ENCODE results near the gene MAGI2. TPM values are rescaled to one million over a fixed set of nuclear protein-coding genes. Genes with fewer than 3 reads are reported as not detected.

The MAGI2 gene
- polyA plus RNA-seq, 4 donors: 0.22 to 2.1 (median 1.5) TPM

GRCh38 chr7:79352323-79352722 lies 101.1 kb downstream of the MAGI2 start:
- no peak for DNase-seq
- Histone ChIP-seq H3K27me3 (ENCODE audit: control insufficient read depth in 3 of 3, insufficient read depth in 3 of 3, low read length in 3 of 3) (no peaks in the 10 kb centered on the region), H3K27ac (ENCODE audit: low read depth in 1 of 3, low read length in 2 of 3) (no peak overlapping the region), H3K9me3 (ENCODE audit: control insufficient read depth in 2 of 2, insufficient read depth in 1 of 2, low read depth in 1 of 2, low read length in 1 of 2) (no peaks in the 10 kb centered on the region), H3K36me3 (ENCODE audit: control insufficient read depth in 3 of 3, insufficient read depth in 2 of 3, low read depth in 1 of 3, low read length in 3 of 3) (no peaks in the 10 kb centered on the region), H3K4me3 (ENCODE audit: low read depth in 1 of 3, low read length in 3 of 3) (no peak overlapping the region), H3K4me1 (ENCODE audit: control insufficient read depth in 3 of 3, insufficient read depth in 2 of 3, low read depth in 1 of 3, low read length in 2 of 3) (no peaks in the 10 kb centered on the region)
- FAIRE-seq: no peak

DNA sequence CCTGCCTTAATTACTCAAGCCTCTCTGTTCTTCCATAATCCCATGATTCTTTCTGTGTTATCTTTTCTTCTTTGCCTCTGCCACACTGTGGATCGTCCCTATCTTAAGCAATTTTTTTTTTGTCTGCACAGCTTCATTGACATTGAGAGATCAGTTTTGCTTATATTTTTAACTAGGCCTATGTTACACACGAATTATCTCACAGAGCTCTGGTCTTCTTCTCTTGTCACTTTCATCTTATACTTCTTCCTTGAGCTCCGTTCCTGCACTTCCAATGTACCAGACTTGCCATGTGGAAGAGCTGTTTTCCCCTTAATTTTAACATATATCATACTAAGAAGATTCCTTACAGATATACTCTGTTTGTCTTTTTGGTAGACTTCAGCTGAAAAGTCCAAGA lies 106.1 kb downstream of the MAGI2 start:
- H3K9me3 ChIP-seq (ENCODE audit: control insufficient read depth in 2 of 2, insufficient read depth in 1 of 2, low read depth in 1 of 2, low read length in 1 of 2): no peaks in the 10 kb centered on the region
- WGBS, 3 donors: 58 to 63% (median 58%) methylated on average over 3 of the region's 3 CpGs
- no peak overlapping the region for H3K27ac ChIP-seq (ENCODE audit: low read depth in 1 of 3, low read length in 2 of 3)
- DNase-seq (no peak), FAIRE-seq (no peak)
- H3K36me3 ChIP-seq (ENCODE audit: control insufficient read depth in 3 of 3, insufficient read depth in 2 of 3, low read depth in 1 of 3, low read length in 3 of 3): no peaks in the 10 kb centered on the region
- H3K4me3 ChIP-seq (ENCODE audit: low read depth in 1 of 3, low read length in 3 of 3): no peak overlapping the region
- no peaks in the 10 kb centered on the region for H3K27me3 ChIP-seq (ENCODE audit: control insufficient read depth in 3 of 3, insufficient read depth in 3 of 3, low read length in 3 of 3)
- H3K4me1 ChIP-seq (ENCODE audit: control insufficient read depth in 3 of 3, insufficient read depth in 2 of 3, low read depth in 1 of 3, low read length in 2 of 3): no peaks in the 10 kb centered on the region

DNA sequence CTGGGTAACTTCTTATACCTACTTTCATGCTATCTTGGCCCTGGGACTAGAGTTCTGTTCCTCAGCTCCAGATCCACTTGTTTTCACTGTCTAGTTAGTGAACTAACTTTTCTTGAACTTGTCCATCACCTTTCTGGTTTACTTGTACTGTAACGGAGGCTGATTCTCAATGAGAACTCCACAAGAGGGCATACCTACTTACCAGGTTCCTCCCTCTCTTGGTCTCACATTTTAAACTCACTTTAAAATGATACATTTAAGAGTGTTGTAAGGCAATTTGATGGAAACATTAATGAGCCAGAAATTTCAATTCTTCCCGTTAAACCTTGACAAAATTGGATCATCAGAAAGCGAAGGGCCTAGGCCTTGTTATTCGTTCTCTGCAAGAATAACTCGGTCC lies 111.6 kb downstream of the MAGI2 start:
- H3K27ac ChIP-seq (ENCODE audit: low read depth in 1 of 3, low read length in 2 of 3): no peak overlapping the region
- no peak overlapping the region for H3K4me3 ChIP-seq (ENCODE audit: low read depth in 1 of 3, low read length in 3 of 3)
- no peaks in the 10 kb centered on the region for H3K4me1 ChIP-seq (ENCODE audit: control insufficient read depth in 3 of 3, insufficient read depth in 2 of 3, low read depth in 1 of 3, low read length in 2 of 3)
- H3K36me3 ChIP-seq (ENCODE audit: control insufficient read depth in 3 of 3, insufficient read depth in 2 of 3, low read depth in 1 of 3, low read length in 3 of 3): no peaks in the 10 kb centered on the region
- H3K27me3 ChIP-seq (ENCODE audit: control insufficient read depth in 3 of 3, insufficient read depth in 3 of 3, low read length in 3 of 3): peaks cover 0 to 2% (median 0%) of the 10 kb centered on the region in 3 donors
- WGBS, 3 donors: 91 to 93% (median 92%) methylated on average over 5 of the region's 5 CpGs
- no peaks in the 10 kb centered on the region for H3K9me3 ChIP-seq (ENCODE audit: control insufficient read depth in 2 of 2, insufficient read depth in 1 of 2, low read depth in 1 of 2, low read length in 1 of 2)
- DNase-seq (no peak), FAIRE-seq (no peak)

- no peaks in the 10 kb centered on the region for H3K36me3 ChIP-seq (ENCODE audit: control insufficient read depth in 3 of 3, insufficient read depth in 2 of 3, low read depth in 1 of 3, low read length in 3 of 3)
- H3K27ac ChIP-seq (ENCODE audit: low read depth in 1 of 3, low read length in 2 of 3): no peak overlapping the region
- no peak for DNase-seq
- no peak for FAIRE-seq
- H3K27me3 ChIP-seq (ENCODE audit: control insufficient read depth in 3 of 3, insufficient read depth in 3 of 3, low read length in 3 of 3): peaks cover 0 to 2% (median 0%) of the 10 kb centered on the region in 3 donors
- H3K4me1 ChIP-seq (ENCODE audit: control insufficient read depth in 3 of 3, insufficient read depth in 2 of 3, low read depth in 1 of 3, low read length in 2 of 3): no peaks in the 10 kb centered on the region
- H3K9me3 ChIP-seq (ENCODE audit: control insufficient read depth in 2 of 2, insufficient read depth in 1 of 2, low read depth in 1 of 2, low read length in 1 of 2): no peaks in the 10 kb centered on the region
- no peak overlapping the region for H3K4me3 ChIP-seq (ENCODE audit: low read depth in 1 of 3, low read length in 3 of 3)
These were observed 113.3 kb downstream of the MAGI2 start for GRCh38 chr7:79340212-79340611.

- FAIRE-seq (no peak), DNase-seq (no peak)
- H3K36me3 ChIP-seq (ENCODE audit: control insufficient read depth in 3 of 3, insufficient read depth in 2 of 3, low read depth in 1 of 3, low read length in 3 of 3): no peaks in the 10 kb centered on the region
- no peaks in the 10 kb centered on the region for H3K4me1 ChIP-seq (ENCODE audit: control insufficient read depth in 3 of 3, insufficient read depth in 2 of 3, low read depth in 1 of 3, low read length in 2 of 3)
- H3K27me3 ChIP-seq (ENCODE audit: control insufficient read depth in 3 of 3, insufficient read depth in 3 of 3, low read length in 3 of 3): peaks cover 0 to 2% (median 0%) of the 10 kb centered on the region in 3 donors
- no peak overlapping the region for H3K27ac ChIP-seq (ENCODE audit: low read depth in 1 of 3, low read length in 2 of 3)
- H3K4me3 ChIP-seq (ENCODE audit: low read depth in 1 of 3, low read length in 3 of 3): no peak overlapping the region
- 72 to 83% (median 80%) methylated on average over 4 of the region's 4 CpGs for WGBS, 3 donors
- no peaks in the 10 kb centered on the region for H3K9me3 ChIP-seq (ENCODE audit: control insufficient read depth in 2 of 2, insufficient read depth in 1 of 2, low read depth in 1 of 2, low read length in 1 of 2)
These were observed 114.1 kb downstream of the MAGI2 start for GRCh38 chr7:79339208-79339925.

DNA sequence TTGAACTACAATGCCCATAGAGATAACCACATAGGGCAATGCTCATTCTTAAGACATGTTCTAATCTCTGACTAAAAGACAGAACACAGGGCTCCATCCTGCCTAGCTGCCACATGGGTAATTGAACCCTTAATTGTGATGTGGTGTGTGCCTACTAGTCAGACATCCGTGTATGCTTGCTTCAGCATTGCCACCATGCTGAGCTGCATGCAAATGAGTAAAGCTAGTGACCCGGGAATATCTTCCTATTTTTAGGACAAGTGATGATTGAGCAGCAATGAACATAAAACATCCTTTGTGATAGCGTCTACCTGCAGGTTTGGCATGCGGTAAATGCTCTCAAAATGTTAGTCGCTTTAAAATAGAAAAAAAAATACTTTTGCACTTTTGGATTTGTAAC lies 115.8 kb downstream of the MAGI2 start:
- FAIRE-seq: no peak
- no peaks in the 10 kb centered on the region for H3K36me3 ChIP-seq (ENCODE audit: control insufficient read depth in 3 of 3, insufficient read depth in 2 of 3, low read depth in 1 of 3, low read length in 3 of 3)
- 61 to 68% (median 66%) methylated on average over 5 of the region's 5 CpGs for WGBS, 3 donors

DNA sequence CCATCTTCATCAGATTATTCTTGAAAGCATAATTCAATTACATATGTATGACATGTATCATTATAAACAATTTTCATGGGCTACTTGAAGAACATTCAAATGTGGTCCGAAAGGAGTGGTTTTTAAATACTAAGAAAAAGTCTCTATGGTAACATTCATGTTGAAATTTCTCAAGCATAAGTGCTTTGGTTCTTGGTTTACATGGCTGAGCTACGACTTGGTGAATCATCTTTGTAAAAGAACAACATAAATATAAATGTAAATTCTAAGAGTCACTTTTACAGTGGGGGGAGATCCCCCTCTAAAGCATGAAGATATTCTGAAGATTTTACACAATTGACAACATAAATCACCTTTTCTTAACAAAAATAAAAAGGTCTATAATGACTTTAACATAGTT lies 118.6 kb downstream of the MAGI2 start:
- H3K4me3 ChIP-seq (ENCODE audit: low read depth in 1 of 3, low read length in 3 of 3): no peak overlapping the region
- H3K9me3 ChIP-seq (ENCODE audit: control insufficient read depth in 2 of 2, insufficient read depth in 1 of 2, low read depth in 1 of 2, low read length in 1 of 2): no peaks in the 10 kb centered on the region
- 65 to 75% (median 73%) methylated on average over 2 of the region's 2 CpGs for WGBS, 3 donors
- H3K36me3 ChIP-seq (ENCODE audit: control insufficient read depth in 3 of 3, insufficient read depth in 2 of 3, low read depth in 1 of 3, low read length in 3 of 3): no peaks in the 10 kb centered on the region
- H3K4me1 ChIP-seq (ENCODE audit: control insufficient read depth in 3 of 3, insufficient read depth in 2 of 3, low read depth in 1 of 3, low read length in 2 of 3): no peaks in the 10 kb centered on the region
- DNase-seq (no peak), FAIRE-seq (no peak)
- H3K27me3 ChIP-seq (ENCODE audit: control insufficient read depth in 3 of 3, insufficient read depth in 3 of 3, low read length in 3 of 3): peaks cover 0 to 2% (median 0%) of the 10 kb centered on the region in 3 donors
- no peak overlapping the region for H3K27ac ChIP-seq (ENCODE audit: low read depth in 1 of 3, low read length in 2 of 3)

More for the DNA sequence above, 115.8 kb downstream of the MAGI2 start:
- H3K9me3 ChIP-seq (ENCODE audit: control insufficient read depth in 2 of 2, insufficient read depth in 1 of 2, low read depth in 1 of 2, low read length in 1 of 2): no peaks in the 10 kb centered on the region
- H3K27ac ChIP-seq (ENCODE audit: low read depth in 1 of 3, low read length in 2 of 3): no peak overlapping the region
- peaks cover 0 to 2% (median 0%) of the 10 kb centered on the region in 3 donors for H3K27me3 ChIP-seq (ENCODE audit: control insufficient read depth in 3 of 3, insufficient read depth in 3 of 3, low read length in 3 of 3)
- no peak overlapping the region for H3K4me3 ChIP-seq (ENCODE audit: low read depth in 1 of 3, low read length in 3 of 3)
- H3K4me1 ChIP-seq (ENCODE audit: control insufficient read depth in 3 of 3, insufficient read depth in 2 of 3, low read depth in 1 of 3, low read length in 2 of 3): no peaks in the 10 kb centered on the region
- DNase-seq: no peak

DNA sequence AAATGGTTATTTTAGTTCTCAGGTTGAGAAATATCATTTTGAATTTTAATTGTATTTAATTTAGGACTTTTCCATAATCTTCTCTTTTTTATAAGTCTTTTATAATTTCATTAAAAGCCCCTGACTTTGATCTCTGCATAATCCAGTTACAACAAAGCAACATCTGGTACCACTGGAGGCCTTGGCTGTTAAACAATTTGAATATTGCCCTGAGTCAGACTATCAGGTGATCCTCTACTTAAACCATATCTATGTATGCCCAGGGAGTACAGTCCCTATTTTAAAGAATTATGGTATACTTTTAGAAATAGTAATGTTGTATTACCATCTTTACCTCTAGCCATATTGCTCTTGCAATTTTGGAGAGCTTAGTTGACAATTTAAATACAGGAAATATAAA lies 119.1 kb downstream of the MAGI2 start:
- Histone ChIP-seq H3K4me3 (ENCODE audit: low read depth in 1 of 3, low read length in 3 of 3) (no peak overlapping the region), H3K4me1 (ENCODE audit: control insufficient read depth in 3 of 3, insufficient read depth in 2 of 3, low read depth in 1 of 3, low read length in 2 of 3) (no peaks in the 10 kb centered on the region), H3K27ac (ENCODE audit: low read depth in 1 of 3, low read length in 2 of 3) (no peak overlapping the region), H3K27me3 (ENCODE audit: control insufficient read depth in 3 of 3, insufficient read depth in 3 of 3, low read length in 3 of 3) (peaks cover 0 to 2% (median 0%) of the 10 kb centered on the region in 3 donors), H3K9me3 (ENCODE audit: control insufficient read depth in 2 of 2, insufficient read depth in 1 of 2, low read depth in 1 of 2, low read length in 1 of 2) (no peaks in the 10 kb centered on the region), H3K36me3 (ENCODE audit: control insufficient read depth in 3 of 3, insufficient read depth in 2 of 3, low read depth in 1 of 3, low read length in 3 of 3) (no peaks in the 10 kb centered on the region)
- FAIRE-seq (no peak), DNase-seq (no peak)

- WGBS, 3 donors: 3 to 64% (median 40%) methylated on average over 2 of the region's 2 CpGs
- no peak for FAIRE-seq
These were observed 121.4 kb downstream of the MAGI2 start for GRCh38 chr7:79332091-79332490.

More at GRCh38 chr7:79332091-79332490, 121.4 kb downstream of the MAGI2 start:
- H3K4me1 ChIP-seq (ENCODE audit: control insufficient read depth in 3 of 3, insufficient read depth in 2 of 3, low read depth in 1 of 3, low read length in 2 of 3): no peaks in the 10 kb centered on the region
- no peak overlapping the region for H3K4me3 ChIP-seq (ENCODE audit: low read depth in 1 of 3, low read length in 3 of 3)
- no peak for DNase-seq
- H3K9me3 ChIP-seq (ENCODE audit: control insufficient read depth in 2 of 2, insufficient read depth in 1 of 2, low read depth in 1 of 2, low read length in 1 of 2): no peaks in the 10 kb centered on the region
- no peak overlapping the region for H3K27ac ChIP-seq (ENCODE audit: low read depth in 1 of 3, low read length in 2 of 3)
- no peaks in the 10 kb centered on the region for H3K27me3 ChIP-seq (ENCODE audit: control insufficient read depth in 3 of 3, insufficient read depth in 3 of 3, low read length in 3 of 3)
- no peaks in the 10 kb centered on the region for H3K36me3 ChIP-seq (ENCODE audit: control insufficient read depth in 3 of 3, insufficient read depth in 2 of 3, low read depth in 1 of 3, low read length in 3 of 3)
